H9 (cell line): ENCODE results near the gene PTPRN2. TPM values are rescaled to one million over a fixed set of nuclear protein-coding genes. Genes with fewer than 3 reads are reported as not detected.

Source experiments
- DNase-seq: peaks from one replicate; pipeline ENCODE4 v3.0.0-alpha.2; 2017
- H2AFZ ChIP-seq: one replicate; pipeline ENCODE4 v1.6.1; 2013; ENCODE audit warnings: mild to moderate bottlenecking, low read length, control low read depth, moderate library complexity
- H2AK5ac ChIP-seq: 2 replicates; pipeline ENCODE4 v1.6.1; 2013; ENCODE audit warnings: low read length, control low read depth, mixed read lengths; ENCODE audit not compliant: insufficient read length
- H2BK120ac ChIP-seq: one replicate; pipeline ENCODE4 v1.6.1; 2013; ENCODE audit warnings: low read depth, mild to moderate bottlenecking, low read length, control low read depth, inconsistent platforms; ENCODE audit not compliant: poor library complexity, severe bottlenecking
- H2BK12ac ChIP-seq: 2 replicates; pipeline ENCODE4 v1.6.1; 2013; ENCODE audit warnings: low read length, control low read depth, mixed read lengths, low read depth; ENCODE audit not compliant: insufficient read length
- H2BK15ac ChIP-seq: 2 replicates; pipeline ENCODE4 v1.6.1; 2013; ENCODE audit warnings: low read depth, low read length, control low read depth
- H2BK20ac ChIP-seq: one replicate; pipeline ENCODE4 v1.6.1; 2013; ENCODE audit warnings: low read depth, mild to moderate bottlenecking, low read length, control low read depth, inconsistent platforms; ENCODE audit not compliant: poor library complexity, severe bottlenecking
- H2BK5ac ChIP-seq: 2 replicates; pipeline ENCODE4 v1.6.1; 2013; ENCODE audit warnings: low read length, control low read depth, mixed read lengths; ENCODE audit not compliant: insufficient read length
- H3K14ac ChIP-seq: 2 replicates; pipeline ENCODE4 v1.6.1; 2013; ENCODE audit warnings: low read length, control low read depth; ENCODE audit not compliant: insufficient read depth
- H3K18ac ChIP-seq: 2 replicates; pipeline ENCODE4 v1.6.1; 2013; ENCODE audit warnings: low read depth, mild to moderate bottlenecking, mixed read lengths, low read length, control low read depth; ENCODE audit not compliant: insufficient read length
- H3K23ac ChIP-seq: 2 replicates; pipeline ENCODE4 v1.6.1; 2013; ENCODE audit warnings: low read length, control low read depth, mixed read lengths, low read depth; ENCODE audit not compliant: insufficient read length
- H3K23me2 ChIP-seq: 2 replicates; pipeline ENCODE4 v1.6.1; 2013; ENCODE audit warnings: low read depth, mild to moderate bottlenecking, mixed read lengths, low read length, control low read depth; ENCODE audit not compliant: insufficient read length, poor library complexity, severe bottlenecking
- H3K27ac ChIP-seq: 2 replicates; pipeline ENCODE4 v1.5.1; 2013; ENCODE audit warnings: low read length, control low read depth, mixed read lengths, low read depth; ENCODE audit not compliant: insufficient read length
- H3K27me3 ChIP-seq: 2 replicates; pipeline ENCODE4 v1.6.1; 2013; ENCODE audit warnings: low read length, control low read depth, inconsistent platforms; ENCODE audit not compliant: insufficient read depth
- H3K4ac ChIP-seq: 2 replicates; pipeline ENCODE4 v1.6.1; 2013; ENCODE audit warnings: low read depth, mild to moderate bottlenecking, control low read depth, inconsistent platforms, low read length, moderate library complexity
- H3K4me1 ChIP-seq: 2 replicates; pipeline ENCODE4 v1.6.1; 2013; ENCODE audit warnings: low read length, control low read depth, inconsistent platforms; ENCODE audit not compliant: insufficient read depth
- H3K4me2 ChIP-seq: 2 replicates; pipeline ENCODE4 v1.6.1; 2013; ENCODE audit warnings: low read length, control low read depth, mixed read lengths; ENCODE audit not compliant: insufficient read length, insufficient read depth
- H3K56ac ChIP-seq: 2 replicates; pipeline ENCODE4 v1.6.1; 2013; ENCODE audit warnings: low read depth, mild to moderate bottlenecking, mixed read lengths, low read length, control low read depth; ENCODE audit not compliant: insufficient read length
- H3K79me1 ChIP-seq: 2 replicates; pipeline ENCODE4 v1.6.1; 2013; ENCODE audit warnings: low read depth, mild to moderate bottlenecking, moderate library complexity, low read length, control low read depth, inconsistent platforms; ENCODE audit not compliant: insufficient read depth, poor library complexity, severe bottlenecking
- H3K79me2 ChIP-seq: 2 replicates; pipeline ENCODE4 v1.6.1; 2013; ENCODE audit warnings: low read length, control low read depth, inconsistent platforms; ENCODE audit not compliant: insufficient read depth
- H3K9ac ChIP-seq: 2 replicates; pipeline ENCODE4 v1.6.1; 2013; ENCODE audit warnings: low read length, control low read depth, mixed read lengths; ENCODE audit not compliant: insufficient read length; ENCODE audit errors: extremely low read depth
- H3K9me3 ChIP-seq: one replicate; pipeline ENCODE4 v1.6.1; 2013; ENCODE audit warnings: low read depth, low read length, inconsistent platforms; ENCODE audit not compliant: control insufficient read depth
- H3T11ph ChIP-seq: one replicate; pipeline ENCODE4 v1.6.1; 2013; ENCODE audit warnings: mild to moderate bottlenecking, low read length, control low read depth, inconsistent platforms
- H4K20me1 ChIP-seq: one replicate; pipeline ENCODE4 v1.6.1; 2013; ENCODE audit not compliant: control insufficient read depth, insufficient read length, insufficient read depth
- H4K5ac ChIP-seq: 2 replicates; pipeline ENCODE4 v1.6.1; 2013; ENCODE audit warnings: low read depth, mild to moderate bottlenecking, mixed read lengths, low read length, control low read depth; ENCODE audit not compliant: insufficient read length
- H4K8ac ChIP-seq: replicated peaks from 2 replicates; pipeline ENCODE4 v1.6.1; 2013; ENCODE audit warnings: low read length, control low read depth, mixed read lengths, low read depth; ENCODE audit not compliant: insufficient read length
- H4K91ac ChIP-seq: 2 replicates; pipeline ENCODE4 v1.6.1; 2013; ENCODE audit warnings: low read depth, mild to moderate bottlenecking, moderate library complexity, mixed read lengths, low read length, control low read depth; ENCODE audit not compliant: insufficient read length
- H3K27ac Mint-ChIP-seq, 3 experiments: 2 replicates in 2 of 3; 3 replicates in 1 of 3; pipeline ENCODE4 v1.8.0; 2020 to 2021; ENCODE audit warnings: mixed read lengths in 3 of 3, mild to moderate bottlenecking in 1 of 3, moderate library complexity in 1 of 3
- H3K27me3 Mint-ChIP-seq: 2 replicates; pipeline ENCODE4 v1.8.0; 2021; ENCODE audit warnings: low read depth, mild to moderate bottlenecking, moderate library complexity, mixed read lengths
- H3K36me3 Mint-ChIP-seq, 3 experiments: 2 replicates in 2 of 3; 3 replicates in 1 of 3; pipeline ENCODE4 v1.8.0; 2020 to 2021; ENCODE audit warnings: low read depth in 3 of 3, mixed read lengths in 3 of 3; ENCODE audit not compliant: insufficient read depth in 1 of 3
- H3K4me1 Mint-ChIP-seq, 2 experiments: 2 replicates each; pipeline ENCODE4 v1.8.0; 2020; ENCODE audit warnings: mixed read lengths in 2 of 2
- H3K4me3 Mint-ChIP-seq, 2 experiments: 2 replicates in 1 of 2; 3 replicates in 1 of 2; pipeline ENCODE4 v1.8.0; 2020 to 2021; ENCODE audit warnings: mild to moderate bottlenecking in 2 of 2, mixed read lengths in 2 of 2, moderate library complexity in 1 of 2
- H3K9me3 Mint-ChIP-seq, 2 experiments: 2 replicates in 1 of 2; 3 replicates in 1 of 2; pipeline ENCODE4 v1.8.0; 2020; ENCODE audit warnings: mild to moderate bottlenecking in 2 of 2, mixed read lengths in 2 of 2, moderate library complexity in 1 of 2
- CTCF ChIP-seq: fragments of 200-600 bp; sonication (generic); conservative IDR thresholded peaks from 3 replicates; pipeline ENCODE4 v1.8.0; 2021; ENCODE audit warnings: antibody characterized with exemption, mild to moderate bottlenecking
- WGBS: extraction: QIAGEN DNeasy Blood & Tissue Kit; methylation state at CpG from one replicate; pipeline ENCODE4 v1.1.7; 2013; ENCODE audit warnings: missing lambda C conversion rate, low lambda C conversion rate, mixed read lengths; ENCODE audit not compliant: insufficient read length; ENCODE audit errors: extremely low coverage; 5-methylcytosine and 5-hydroxymethylcytosine counted together
- total RNA-seq: library from RNA; stranded (reverse); gene quantifications from 2 replicates; pipeline ENCODE4 v1.2.1, GENCODE V29; 2021

PTPRN2 gene
- total RNA-seq, 1 experiment from 2014 or later: 5.2 TPM

- no CpG with 5 or more reads among the region's 4 CpGs for WGBS
- Histone ChIP-seq H4K8ac (no peak overlapping the region), H3K79me1 (no peaks in the 10 kb centered on the region), H3K27ac (no peak overlapping the region), H2BK15ac (no peak overlapping the region), H3K79me2 (no peaks in the 10 kb centered on the region), H3K23me2 (no peaks in the 10 kb centered on the region), H2BK120ac (no peak overlapping the region), H3K27me3 (no peaks in the 10 kb centered on the region; the same call in 1 of the 2 replicates), H2AFZ (no peak overlapping the region), H4K91ac (no peak overlapping the region), H2BK12ac (no peak overlapping the region), H3K18ac (no peak overlapping the region), H3K4ac (no peak overlapping the region), H3K14ac (no peak overlapping the region), H3T11ph (no peak overlapping the region), H3K9me3 (no peaks in the 10 kb centered on the region), H4K5ac (no peak overlapping the region), H3K56ac (no peak overlapping the region), H4K20me1 (no peaks in the 10 kb centered on the region), H3K4me1 (no peaks in the 10 kb centered on the region), H3K9ac (no peak overlapping the region), H2BK20ac (no peak overlapping the region), H2BK5ac (no peak overlapping the region), H3K4me2 (no peak overlapping the region), H3K23ac (no peak overlapping the region), H2AK5ac (no peak overlapping the region)
- TF ChIP-seq CTCF: no peak
- H3K4me1 Mint-ChIP-seq: peaks cover 6 to 11% of the 10 kb centered on the region in 2 experiments
- no peak overlapping the region for H3K4me3 Mint-ChIP-seq
- DNase-seq: no peak
- peaks cover 4% of the 10 kb centered on the region for H3K27me3 Mint-ChIP-seq
- peaks cover 6 to 7% of the 10 kb centered on the region in 2 experiments; a peak in 3 of 5 replicates for H3K9me3 Mint-ChIP-seq
- H3K27ac Mint-ChIP-seq: no peak overlapping the region
- peaks cover 0 to 12% (median 5%) of the 10 kb centered on the region in 3 experiments; a peak in 5 of 7 replicates for H3K36me3 Mint-ChIP-seq
Observed at GRCh38 chr7:158535079-158535478, 52.5 kb downstream of the PTPRN2 start.
